HuH-7.5 (cell line): ENCODE results near the gene KCNC1.

Source experiments
- DNase-seq: peaks from one replicate; pipeline ENCODE4 v3.0.0; 2011; ENCODE audit warnings: low spot score

KCNC1 gene

DNA sequence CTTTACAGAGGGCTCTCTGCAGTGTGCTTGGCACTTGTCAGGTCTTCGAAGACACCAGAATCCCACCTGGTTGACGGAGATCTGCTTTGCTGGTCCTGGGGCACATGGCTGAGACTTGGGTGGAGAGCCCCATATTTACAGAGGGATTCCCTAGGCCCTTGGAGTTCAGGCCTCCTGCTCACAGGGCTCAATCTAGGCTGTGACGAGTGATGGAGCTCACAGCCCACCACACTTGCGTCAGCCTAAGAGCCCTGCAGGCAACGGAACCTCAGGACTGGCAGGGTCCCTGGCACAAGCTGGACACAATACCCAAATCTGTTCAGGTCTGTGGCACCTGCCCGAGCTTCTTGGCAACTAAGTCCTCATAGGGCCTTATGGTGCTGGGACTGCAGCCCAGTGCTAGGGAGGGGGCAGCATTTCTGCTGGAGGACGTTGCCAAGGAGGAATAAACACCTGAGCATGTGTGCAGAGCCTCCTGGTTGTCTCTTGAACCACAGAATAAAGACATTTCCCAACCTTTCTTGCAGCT lies 59.1 kb downstream of the KCNC1 start:
- no peak for DNase-seq

DNA sequence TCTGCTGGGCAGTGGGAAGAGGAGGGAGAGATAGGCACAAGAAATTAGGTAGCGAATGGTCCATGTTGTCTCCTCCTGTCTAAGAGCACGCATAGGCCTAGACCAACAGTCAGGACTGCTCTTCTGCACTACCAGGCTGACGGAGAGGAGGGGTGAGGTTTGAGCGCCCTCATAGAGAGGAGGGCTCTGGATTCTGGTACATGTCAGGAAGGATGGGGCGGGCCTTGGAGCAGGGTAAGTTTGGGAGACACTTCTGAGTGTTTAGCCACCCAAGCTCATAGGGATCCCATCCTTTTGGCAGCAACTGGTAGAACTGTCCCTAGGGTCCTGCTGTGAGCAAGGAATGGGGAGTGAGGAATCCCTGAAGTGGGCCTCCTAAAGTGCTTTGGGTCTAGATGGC lies 60.4 kb downstream of the KCNC1 start:
- no peak for DNase-seq

DNA sequence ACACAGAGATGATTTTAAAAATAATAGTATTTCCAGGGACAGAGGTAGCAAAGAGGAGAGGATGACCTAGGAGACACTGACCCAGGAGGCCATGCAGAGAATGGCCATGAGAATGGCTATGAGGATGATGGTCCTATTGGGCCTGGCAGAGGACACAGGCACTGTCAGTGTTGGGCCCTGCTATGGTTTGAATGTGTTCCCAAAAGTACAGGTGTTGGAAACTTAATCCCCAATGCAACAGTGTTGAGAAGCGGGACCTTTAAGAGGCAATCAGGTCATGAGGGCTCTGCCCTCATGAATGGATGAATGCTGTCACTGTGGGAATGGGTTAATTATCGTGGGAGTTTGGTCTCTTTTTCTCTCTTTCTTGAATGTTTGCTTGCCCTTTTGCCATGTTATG lies 61.6 kb downstream of the KCNC1 start:
- DNase-seq = no peak

DNA sequence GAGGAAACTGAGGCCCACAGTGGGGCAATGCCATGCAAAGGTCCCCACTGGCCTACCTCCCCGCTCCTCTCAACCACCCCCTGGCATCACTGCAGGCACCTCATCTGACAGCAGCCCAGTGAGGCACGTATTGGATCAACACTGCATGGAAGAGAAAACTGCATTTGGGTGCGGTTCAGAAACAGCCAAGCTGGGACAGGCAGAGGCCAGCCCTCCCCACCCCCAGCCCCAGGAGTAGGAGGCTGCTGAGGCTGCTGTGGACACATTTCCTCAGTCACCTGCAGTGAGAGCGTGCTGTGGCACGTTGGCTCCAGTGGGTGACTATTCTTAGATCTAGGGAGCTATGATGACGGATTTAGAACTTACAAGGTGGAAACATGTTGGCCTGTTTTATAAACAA lies 63.7 kb downstream of the KCNC1 start:
- DNase-seq = no peak

DNA sequence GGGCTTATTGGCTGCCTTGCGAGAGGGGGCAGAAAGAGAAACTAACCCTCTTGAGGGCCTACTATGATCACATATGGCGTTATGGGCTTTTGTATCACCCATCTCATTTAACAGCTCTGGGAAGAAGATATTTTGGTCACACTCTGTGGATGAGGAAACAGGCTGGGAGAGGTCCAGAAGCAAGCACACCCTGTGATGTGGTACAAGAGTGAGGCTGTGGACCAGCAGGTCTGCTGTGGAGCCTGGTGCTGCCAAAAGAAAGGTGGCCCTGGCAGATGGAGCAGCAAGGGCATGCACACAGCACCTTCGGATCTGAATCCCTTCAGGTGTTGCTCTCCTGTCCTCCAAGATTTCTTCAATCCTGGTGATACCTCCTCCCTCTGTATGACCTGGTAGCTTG lies 64.1 kb downstream of the KCNC1 start:
- DNase-seq = no peak

DNA sequence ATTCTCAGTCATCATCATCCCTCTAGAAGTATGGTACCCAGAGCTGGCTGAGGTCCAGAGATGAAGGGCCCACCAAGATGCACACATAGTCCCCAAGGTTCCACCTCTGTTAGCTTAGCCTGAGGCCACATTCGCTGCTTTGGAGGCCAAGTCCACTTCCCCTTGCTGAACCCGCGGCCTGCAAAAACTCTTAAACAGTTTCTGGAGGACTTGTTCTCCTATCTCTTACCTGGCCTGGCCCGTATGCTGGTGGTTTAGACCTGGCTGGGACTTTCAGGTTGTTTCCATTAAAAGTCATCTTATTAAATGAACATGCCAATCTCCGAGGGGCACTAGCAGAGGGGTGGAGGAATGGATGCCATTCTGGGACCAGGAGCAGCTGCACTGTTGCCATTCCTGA lies 64.6 kb downstream of the KCNC1 start:
- DNase-seq = no peak

DNA sequence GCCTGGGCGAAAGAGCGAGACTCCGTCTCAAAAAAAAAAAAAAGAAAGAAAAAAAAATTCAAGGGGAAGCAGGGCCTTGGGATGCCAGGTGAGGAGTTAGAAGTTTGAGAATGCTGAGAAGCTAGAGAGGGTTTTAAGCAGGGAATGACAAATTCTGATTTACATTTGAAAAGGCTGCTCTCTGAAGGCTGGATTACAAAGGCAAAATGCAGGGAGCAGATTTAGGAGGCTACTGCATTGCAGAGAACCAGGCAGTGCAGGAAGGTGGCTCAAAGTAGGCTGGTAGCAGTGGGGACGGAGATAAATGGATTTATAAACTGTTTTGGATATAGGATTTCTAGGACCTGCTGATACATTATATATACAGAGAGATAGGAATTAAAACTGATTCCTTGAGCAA lies 66.6 kb downstream of the KCNC1 start:
- DNase-seq = no peak

DNA sequence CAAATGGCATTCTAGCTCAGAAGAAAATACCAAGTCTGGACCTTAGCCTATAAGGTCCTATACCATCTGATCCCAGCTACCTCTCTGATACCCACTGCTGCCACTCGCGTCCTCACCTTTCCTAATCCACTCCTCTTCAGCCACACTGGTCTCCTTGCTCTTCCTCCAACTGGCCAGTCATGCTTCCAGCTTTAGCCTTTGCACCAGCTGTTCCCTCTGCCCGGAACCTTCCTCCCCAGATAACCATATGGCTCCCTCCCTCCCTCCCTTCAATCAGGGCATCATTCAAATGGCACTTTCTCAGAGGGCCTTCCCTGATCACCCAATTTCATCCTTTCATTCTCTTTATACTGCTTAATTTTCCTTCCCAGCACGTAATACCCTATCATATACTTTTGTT lies 67.9 kb downstream of the KCNC1 start:
- no peak for DNase-seq

DNA sequence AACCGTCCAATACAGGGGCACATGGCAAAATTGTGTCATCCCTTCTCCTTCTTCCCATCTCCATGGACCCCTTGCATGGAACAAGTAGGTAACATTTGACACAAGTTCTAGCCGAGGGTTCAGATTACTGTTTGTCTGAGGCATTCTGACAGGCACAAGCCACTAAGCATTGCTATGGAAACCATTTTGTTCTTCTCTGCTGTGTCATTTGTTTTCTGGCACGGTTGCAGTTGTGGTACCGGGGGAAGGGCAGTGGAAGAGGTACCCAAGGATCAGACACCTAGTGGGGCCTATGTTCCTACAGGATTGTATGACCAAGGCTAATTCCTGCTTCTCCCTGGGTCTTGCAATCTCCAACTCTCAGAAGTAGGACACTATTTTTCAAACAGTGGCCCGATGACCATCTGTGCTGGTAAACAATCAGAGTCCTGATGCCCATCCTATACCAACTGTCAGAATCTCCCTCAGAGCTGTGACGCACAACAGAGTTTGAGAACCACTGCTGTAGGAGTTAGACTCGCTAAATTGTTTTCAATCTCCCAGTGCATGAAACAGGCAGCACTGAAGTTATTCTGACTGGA lies 69.3 kb downstream of the KCNC1 start:
- no peak for DNase-seq

DNA sequence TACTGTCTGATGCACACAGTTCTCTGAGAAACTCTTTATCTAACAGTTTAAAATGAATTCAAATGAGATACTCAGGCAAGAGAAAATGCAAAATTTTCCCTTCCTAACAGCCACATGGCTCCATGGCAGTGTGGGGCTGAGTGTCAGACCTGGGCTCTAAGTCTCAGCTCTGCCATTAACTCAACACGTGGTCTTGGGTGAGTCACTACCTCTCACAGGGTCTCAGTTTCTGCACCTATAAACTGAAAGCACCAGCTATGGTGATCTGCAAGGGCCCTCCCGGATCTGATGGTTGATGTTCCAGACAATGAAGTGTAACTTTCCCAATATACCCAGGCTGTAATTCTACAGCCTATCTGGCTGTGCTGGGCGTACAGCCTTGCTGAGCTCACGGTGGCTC lies 70.5 kb downstream of the KCNC1 start:
- no peak for DNase-seq

DNA sequence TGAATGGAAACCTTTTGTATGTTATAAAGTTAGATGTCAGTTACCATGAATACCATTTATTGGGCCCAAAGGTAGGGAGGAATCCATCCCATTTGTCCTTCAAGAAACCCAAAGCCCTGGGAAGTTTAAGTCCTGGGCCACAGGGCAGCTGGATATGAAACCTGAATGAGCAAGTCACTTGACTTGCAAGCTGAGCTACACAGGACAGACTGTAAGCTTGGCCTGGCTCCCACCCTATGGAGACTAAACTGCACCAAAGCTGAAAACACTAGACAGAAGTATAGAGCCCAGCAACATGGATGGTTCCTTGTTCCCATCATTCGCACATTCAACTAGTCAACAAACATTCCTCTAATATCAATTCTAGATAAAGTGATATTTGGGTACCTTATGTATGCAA lies 71.3 kb downstream of the KCNC1 start:
- DNase-seq = no peak

DNA sequence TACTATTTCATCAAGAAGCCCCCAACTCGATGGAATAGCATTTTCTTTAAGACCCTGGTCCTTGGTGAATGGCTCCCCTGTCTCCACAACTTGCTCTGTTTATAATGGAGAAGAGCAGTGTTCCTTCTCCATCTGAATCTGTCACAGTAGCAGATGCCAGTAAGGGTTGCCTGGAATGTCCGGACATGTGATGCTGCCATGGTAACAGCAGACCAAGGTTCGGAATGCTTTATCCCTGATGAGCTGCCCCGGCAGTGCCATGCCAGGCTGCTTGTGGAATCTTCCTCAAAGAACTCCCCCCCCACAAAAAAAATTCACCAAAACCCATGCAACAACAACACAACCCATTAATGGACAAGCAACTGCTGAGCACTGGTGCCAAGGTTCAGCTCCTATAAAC lies 72.5 kb downstream of the KCNC1 start:
- DNase-seq = no peak

DNA sequence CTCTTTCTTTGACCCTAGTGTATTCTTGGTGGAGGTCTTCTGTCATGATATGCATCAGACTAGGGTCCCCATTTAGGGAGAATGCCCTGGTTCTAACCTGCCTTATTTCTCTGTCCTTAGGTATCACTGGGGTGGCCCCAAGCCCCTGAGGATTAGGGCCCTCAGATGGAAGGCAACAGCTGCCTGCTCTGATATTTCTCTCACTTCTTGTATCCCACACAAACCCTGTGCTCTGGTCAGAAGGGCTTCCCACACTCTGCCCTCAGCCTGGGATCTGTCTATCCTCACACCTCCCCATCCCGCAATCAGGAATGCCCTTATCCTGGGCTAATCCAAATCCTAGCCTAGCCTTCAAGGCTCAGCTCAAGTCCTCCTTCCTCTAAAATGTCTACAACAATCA lies 75.5 kb downstream of the KCNC1 start:
- no peak for DNase-seq

DNA sequence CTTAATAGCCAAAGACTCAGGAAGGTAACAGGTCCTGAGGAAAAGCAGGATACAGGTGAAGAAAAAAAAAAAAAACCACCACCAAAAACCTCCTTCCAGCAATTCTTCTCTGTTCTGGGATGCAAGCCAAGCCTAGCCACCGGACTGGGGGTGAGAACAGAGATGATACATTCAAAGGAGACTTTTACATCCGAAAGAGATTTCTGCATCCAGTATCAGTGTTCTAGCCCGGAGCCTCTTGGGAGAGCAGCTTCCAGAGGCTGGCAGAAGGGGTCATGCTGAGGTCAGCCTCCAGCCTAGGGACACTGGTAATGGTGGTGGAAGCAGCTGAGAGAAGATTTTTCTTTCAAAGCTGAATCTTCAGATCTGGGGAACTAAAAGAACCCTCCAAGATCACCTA lies 76.2 kb downstream of the KCNC1 start:
- no peak for DNase-seq

DNA sequence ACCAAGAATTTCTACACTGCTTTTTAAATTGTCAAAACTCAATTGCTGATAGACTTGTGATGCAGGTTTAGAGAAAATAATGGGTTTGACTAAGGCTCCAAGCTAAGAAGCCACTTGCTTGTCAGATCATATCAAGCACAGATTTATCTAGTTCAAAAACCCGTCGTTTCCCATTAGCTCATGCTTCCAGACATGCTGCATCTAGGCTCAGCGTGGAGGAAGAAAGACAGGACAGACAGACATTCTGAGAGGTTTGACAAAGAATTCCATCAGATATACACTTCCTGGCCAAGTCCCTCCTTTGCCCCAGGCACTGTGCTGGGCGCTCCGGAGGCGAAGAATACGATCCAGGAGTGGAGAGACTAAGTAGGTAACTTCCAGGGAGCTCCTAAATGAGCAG lies 76.8 kb downstream of the KCNC1 start:
- no peak for DNase-seq

DNA sequence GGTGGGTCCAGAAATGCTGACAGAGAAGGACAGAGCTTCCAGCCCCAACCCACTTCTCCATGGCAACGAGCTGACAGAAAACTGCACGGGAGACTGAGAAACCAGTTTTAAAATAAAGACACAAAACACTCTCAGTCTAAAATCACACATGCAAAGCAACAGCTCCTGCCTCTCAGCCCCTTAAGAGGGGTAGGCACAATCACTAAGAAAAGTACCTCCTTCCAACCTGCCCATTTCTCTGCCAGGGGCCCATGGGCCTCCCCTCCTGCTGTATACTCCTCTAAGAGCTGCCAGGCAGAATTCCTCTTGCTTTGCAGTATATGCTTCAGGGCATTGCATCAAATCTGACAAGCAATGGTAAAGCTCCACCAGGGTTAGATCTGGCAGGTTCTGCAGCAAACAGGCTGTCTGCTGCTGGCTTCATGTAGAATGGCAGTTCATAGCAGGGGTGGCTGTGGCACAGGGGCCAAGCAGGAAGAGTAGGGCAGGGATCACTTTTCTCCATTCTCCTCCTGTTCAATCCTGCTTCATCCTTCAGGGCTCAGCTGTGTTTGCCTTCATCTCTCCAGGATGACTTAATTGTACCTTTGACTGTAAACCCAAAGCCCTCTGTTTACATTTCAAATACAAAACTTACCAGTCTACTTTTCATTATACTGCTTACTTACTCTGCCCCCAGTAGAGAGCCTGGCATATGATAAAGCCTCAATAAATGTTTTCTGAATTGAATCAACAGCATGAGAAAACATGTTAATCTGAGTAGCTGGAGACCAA lies 77.7 kb downstream of the KCNC1 start:
- no peak for DNase-seq

DNA sequence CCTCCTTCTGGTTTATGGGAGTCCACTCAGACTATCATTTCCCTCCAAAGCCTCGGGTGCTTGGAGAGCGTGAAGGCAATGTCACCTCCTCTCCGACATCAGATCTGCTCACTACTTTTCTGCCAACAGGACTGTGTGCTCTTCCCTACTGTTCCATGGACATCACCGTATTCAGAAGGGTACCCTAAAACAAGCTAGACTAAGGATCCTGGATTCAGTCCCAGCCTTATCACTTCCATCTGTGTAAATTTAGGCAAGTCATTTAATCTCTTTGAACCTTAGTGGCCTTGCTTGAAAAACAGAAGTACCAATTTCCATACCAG lies 78.2 kb downstream of the KCNC1 start:
- no peak for DNase-seq

DNA sequence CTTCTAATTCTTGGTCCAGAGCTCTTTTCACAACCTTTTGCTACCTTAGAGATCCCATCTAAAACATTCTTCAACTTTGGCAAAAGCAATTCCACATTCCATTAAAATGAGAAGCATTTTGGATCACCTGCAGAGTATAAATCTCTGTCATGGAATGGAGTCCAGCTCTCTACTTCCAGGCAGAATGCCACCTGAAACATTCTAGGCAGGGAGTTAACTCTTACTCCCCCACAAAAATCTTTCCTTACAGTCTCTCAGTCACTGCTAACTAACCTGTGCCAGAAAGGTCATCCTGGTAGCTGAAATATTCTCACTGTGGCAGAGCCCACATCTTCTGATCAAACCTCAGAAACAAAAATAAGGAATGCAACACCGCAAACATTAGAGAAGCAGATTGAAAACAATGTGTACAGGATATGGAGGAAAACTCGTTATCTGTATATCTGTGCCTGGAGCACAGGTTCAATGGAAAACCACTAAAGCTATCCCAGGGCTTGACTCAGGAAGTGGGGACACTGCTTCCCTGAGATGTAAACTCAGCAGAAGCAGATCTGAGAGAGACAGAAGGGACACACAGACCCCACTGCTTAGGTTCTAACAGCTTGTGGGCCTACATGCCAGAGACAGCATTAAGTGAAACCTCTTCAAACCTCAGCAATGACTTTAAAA lies 78.9 kb downstream of the KCNC1 start:
- DNase-seq = no peak

DNA sequence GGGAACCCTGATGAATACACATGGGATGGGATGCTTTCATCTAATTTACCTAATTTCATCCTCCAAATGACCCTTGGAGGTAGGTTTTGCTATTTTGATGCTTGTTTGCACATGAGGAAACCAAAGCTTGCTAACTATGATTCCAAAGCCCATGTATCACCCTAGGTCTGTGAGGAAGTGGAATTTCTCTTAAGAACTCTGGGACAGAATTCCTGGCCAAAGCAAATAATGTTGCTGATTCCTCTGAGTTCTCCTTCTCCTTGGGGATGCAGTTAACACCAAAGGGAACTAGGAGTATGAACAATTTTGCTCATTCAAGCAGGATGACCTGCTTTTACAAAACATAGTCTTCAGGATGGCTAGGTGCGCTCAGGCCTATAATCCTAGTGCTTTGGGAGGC lies 80.0 kb downstream of the KCNC1 start:
- DNase-seq = no peak

DNA sequence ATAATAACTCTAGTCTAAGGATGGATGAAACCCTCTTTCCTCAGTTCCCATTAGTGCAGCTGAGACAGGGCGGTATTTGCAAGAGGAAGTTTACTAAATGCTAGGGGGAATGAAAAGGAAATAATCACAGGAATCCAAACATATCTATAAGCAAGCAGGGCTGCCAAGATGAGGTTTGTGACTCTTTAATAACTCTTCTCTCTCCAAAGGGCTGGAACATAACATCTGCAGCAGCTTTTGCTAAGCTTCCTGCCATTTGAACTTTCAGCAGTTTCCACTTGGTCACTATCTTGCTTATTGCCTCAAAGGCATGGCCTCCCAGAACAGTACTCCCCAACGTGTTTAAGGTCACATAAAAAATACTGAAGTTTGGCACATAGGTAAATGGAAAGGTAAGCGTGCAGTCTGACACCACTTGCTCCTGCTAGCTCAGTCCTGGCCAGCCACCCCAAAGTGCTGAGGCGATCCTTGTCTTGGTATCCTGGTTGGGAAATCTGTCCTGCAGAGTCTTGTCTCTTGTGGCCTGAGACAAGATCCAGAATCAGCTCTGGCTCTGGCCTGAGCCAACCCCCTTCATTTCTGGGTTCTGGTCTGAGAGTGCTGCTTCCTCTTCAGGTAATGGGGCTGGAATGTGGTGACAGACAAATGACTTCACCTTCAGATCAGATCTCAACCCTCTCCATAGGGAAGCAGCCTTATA lies 81.8 kb downstream of the KCNC1 start:
- no peak for DNase-seq

DNA sequence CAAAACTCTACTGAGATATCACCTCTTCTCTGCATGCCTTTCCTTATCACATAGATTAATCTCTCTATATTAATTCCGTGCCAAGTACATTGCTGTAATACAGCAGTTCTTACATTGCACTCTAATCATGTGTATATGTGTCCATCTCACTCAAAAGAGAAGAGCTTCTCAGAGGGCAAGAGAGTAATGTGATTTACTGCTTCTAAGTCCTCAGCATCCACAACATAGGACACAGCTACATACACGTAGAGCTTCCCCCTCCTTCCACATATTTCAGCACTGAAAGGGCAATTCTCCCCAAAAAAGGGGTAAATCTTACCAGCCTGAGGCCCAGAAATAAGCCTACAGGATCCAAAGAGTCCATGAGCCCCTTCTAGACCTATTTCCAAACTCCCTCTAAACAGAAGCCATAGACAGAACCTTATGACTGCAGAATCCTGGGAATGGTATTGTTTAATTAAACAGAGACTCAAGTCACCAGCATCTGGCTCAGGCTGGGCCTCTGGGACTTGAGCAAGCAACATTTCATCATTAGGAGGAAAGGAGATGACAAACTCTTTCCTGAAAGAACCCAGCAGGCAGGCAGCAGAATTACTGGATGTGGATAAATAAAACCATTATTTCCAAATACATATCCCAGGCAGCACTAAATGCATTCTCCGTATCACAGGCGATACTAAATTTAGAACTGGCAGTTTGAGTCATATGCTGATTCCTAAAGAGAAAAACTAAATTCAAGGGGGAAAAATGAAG lies 87.2 kb downstream of the KCNC1 start:
- no peak for DNase-seq

DNA sequence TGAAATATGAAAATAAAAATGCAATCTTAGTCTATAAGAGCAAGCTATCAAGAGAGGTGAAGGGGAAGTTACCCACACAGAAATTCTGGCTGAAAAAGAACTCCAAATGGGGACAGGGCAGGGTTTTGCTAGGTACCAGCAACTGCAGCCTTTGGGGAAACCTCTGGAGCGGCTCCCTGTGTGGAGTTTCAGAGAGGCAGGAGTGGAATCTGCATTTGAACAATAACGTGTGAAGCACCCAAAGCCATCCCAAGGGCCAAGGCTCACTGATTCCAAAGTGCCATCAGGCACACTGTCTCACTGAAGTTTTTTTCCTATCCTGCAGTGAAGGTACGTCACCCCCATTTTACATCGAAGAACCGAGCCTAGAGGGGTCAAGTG lies 87.8 kb downstream of the KCNC1 start:
- no peak for DNase-seq
